HK-2 (cell line): ENCODE data around the gene SDR42E1.
A peak's percentile ranks its signal among the peaks of the same experiment; 100 is the strongest.
"Not testable (repeated sequence)": the region's sequence is repeated elsewhere in the genome, so short reads cannot be mapped to it uniquely, and the experiment has no call there.

Source experiments
- DNase-seq: peaks from one replicate; pipeline ENCODE4 v3.0.0-alpha.2; 2018; ENCODE audit not compliant: unreplicated experiment

Gene SDR42E1

GRCh38 chr16:82037666-82038065 lies 26.4 kb upstream of the SDR42E1 start:
- no peak for DNase-seq

GRCh38 chr16:82037251-82037650 lies 26.0 kb upstream of the SDR42E1 start:
- DNase-seq: no peak

- peak; percentile 35 for DNase-seq
Measured at GRCh38 chr16:82034981-82035612, 23.8 kb upstream of the SDR42E1 start, which contains the start of gene HSD17B2. Gene HSD17B2, plus strand, starts transcription at chr16:82035253. Its CDS starts 172 bp downstream, at chr16:82035425.

GRCh38 chr16:82033683-82034300 lies 22.5 kb upstream of the SDR42E1 start:
- DNase-seq: no peak

GRCh38 chr16:82033006-82033405 lies 21.7 kb upstream of the SDR42E1 start:
- no peak for DNase-seq

GRCh38 chr16:82031116-82032084 lies 20.1 kb upstream of the SDR42E1 start:
- DNase-seq: peak; percentile 10

- DNase-seq: no peak
Measured at GRCh38 chr16:82027629-82028064, 16.4 kb upstream of the SDR42E1 start.

- no peak for DNase-seq
Measured at GRCh38 chr16:82024883-82025282, 13.6 kb upstream of the SDR42E1 start.

- DNase-seq: no peak
Measured at GRCh38 chr16:82024316-82024715, 13.0 kb upstream of the SDR42E1 start.

- no peak for DNase-seq
Measured at GRCh38 chr16:82023206-82023605, 11.9 kb upstream of the SDR42E1 start.

GRCh38 chr16:82020051-82020450 lies 8.8 kb upstream of the SDR42E1 start:
- DNase-seq: no peak

GRCh38 chr16:82019535-82019934 lies 8.3 kb upstream of the SDR42E1 start:
- no peak for DNase-seq

GRCh38 chr16:82017911-82018568 lies 6.8 kb upstream of the SDR42E1 start:
- DNase-seq: no peak

- DNase-seq: no peak
Measured at GRCh38 chr16:82016964-82017363, 5.7 kb upstream of the SDR42E1 start.

GRCh38 chr16:82016263-82016662 lies 5.0 kb upstream of the SDR42E1 start:
- no peak for DNase-seq

- no peak for DNase-seq
Measured at GRCh38 chr16:82013139-82013538, 1.9 kb upstream of the SDR42E1 start.

- no peak for DNase-seq
Measured at GRCh38 chr16:82010649-82011048, 621 bp downstream of the SDR42E1 start.

GRCh38 chr16:82009789-82010188 lies 1.5 kb downstream of the SDR42E1 start:
- not testable (repeated sequence) for DNase-seq

GRCh38 chr16:82008957-82009592 lies 2.2 kb downstream of the SDR42E1 start:
- no peak for DNase-seq

GRCh38 chr16:82007189-82007588 lies 4.1 kb downstream of the SDR42E1 start:
- DNase-seq: no peak

GRCh38 chr16:82006036-82006435 lies 5.2 kb downstream of the SDR42E1 start:
- no peak for DNase-seq
